ENCODE data around the gene CABP4.
"Not testable (repeated sequence)": the region's sequence is repeated elsewhere in the genome, so short reads cannot be mapped to it uniquely, and the experiment has no call there.

The CABP4 gene

GRCh38 chr11:67419325-67420049, 35.7 kb upstream of the CABP4 start:
- no peak for DNase-seq (ENCODE audit: low read depth)

GRCh38 chr11:67420147-67420645, 35.0 kb upstream of the CABP4 start:
- DNase-seq (ENCODE audit: low read depth): no peak

GRCh38 chr11:67420646-67421429, 34.3 kb upstream of the CABP4 start:
- DNase-seq (ENCODE audit: low read depth): peak; percentile 77

- no peak for DNase-seq (ENCODE audit: low read depth)
Measured at GRCh38 chr11:67421430-67422031, 33.6 kb upstream of the CABP4 start.

GRCh38 chr11:67422891-67423290, 32.3 kb upstream of the CABP4 start:
- no peak for DNase-seq (ENCODE audit: low read depth)

- no peak for DNase-seq (ENCODE audit: low read depth)
Measured at GRCh38 chr11:67423466-67423865, 31.7 kb upstream of the CABP4 start.

- no peak for DNase-seq (ENCODE audit: low read depth)
Measured at GRCh38 chr11:67423891-67424613, 31.1 kb upstream of the CABP4 start.

GRCh38 chr11:67427364-67427859, 27.7 kb upstream of the CABP4 start:
- not testable (repeated sequence) for DNase-seq (ENCODE audit: low read depth)

- peak; percentile 96 for DNase-seq (ENCODE audit: low read depth)
Measured at GRCh38 chr11:67428052-67429001, 26.8 kb upstream of the CABP4 start, which contains the start of gene RPS6KB2. Gene RPS6KB2, plus strand, starts transcription at chr11:67428494. Its CDS starts 52 bp downstream, at chr11:67428546.

GRCh38 chr11:67429038-67429668, 26.0 kb upstream of the CABP4 start:
- no peak for DNase-seq (ENCODE audit: low read depth)

GRCh38 chr11:67429722-67430121, 25.4 kb upstream of the CABP4 start:
- DNase-seq (ENCODE audit: low read depth): no peak

GRCh38 chr11:67431346-67432249, 23.6 kb upstream of the CABP4 start:
- DNase-seq (ENCODE audit: low read depth): no peak

- no peak for DNase-seq (ENCODE audit: low read depth)
Measured at GRCh38 chr11:67432655-67433349, 22.4 kb upstream of the CABP4 start.

- no peak for DNase-seq (ENCODE audit: low read depth)
Measured at GRCh38 chr11:67433536-67434394, 21.4 kb upstream of the CABP4 start.

GRCh38 chr11:67434395-67434881, 20.7 kb upstream of the CABP4 start:
- DNase-seq (ENCODE audit: low read depth): no peak

- no peak for DNase-seq (ENCODE audit: low read depth)
Measured at GRCh38 chr11:67435031-67435726, 20.0 kb upstream of the CABP4 start.
